ENCODE results near the gene GRIK1.

GRIK1 gene

GRCh38 chr21:29534448-29534847 lies 405.3 kb downstream of the GRIK1 start:
- no peak for DNase-seq (ENCODE audit: low read depth in 2 of 2)

- no peak for DNase-seq (ENCODE audit: low read depth in 2 of 2)
Measured at GRCh38 chr21:29529139-29529538, 410.7 kb downstream of the GRIK1 start.

- no peak for DNase-seq (ENCODE audit: low read depth in 2 of 2)
Measured at GRCh38 chr21:29526545-29526944, 413.3 kb downstream of the GRIK1 start.

GRCh38 chr21:29524055-29524454 lies 415.7 kb downstream of the GRIK1 start:
- DNase-seq (ENCODE audit: low read depth in 2 of 2) = no peak

- no peak for DNase-seq (ENCODE audit: low read depth in 2 of 2)
Measured at GRCh38 chr21:29523646-29524045, 416.1 kb downstream of the GRIK1 start.

- no peak for DNase-seq (ENCODE audit: low read depth in 2 of 2)
Measured at GRCh38 chr21:29521872-29522271, 417.9 kb downstream of the GRIK1 start.

- DNase-seq (ENCODE audit: low read depth in 2 of 2) = no peak
Measured at GRCh38 chr21:29520171-29520570, 419.6 kb downstream of the GRIK1 start.

GRCh38 chr21:29514652-29515247 lies 425.0 kb downstream of the GRIK1 start:
- no peak for DNase-seq (ENCODE audit: low read depth in 2 of 2)

GRCh38 chr21:29513535-29513934 lies 426.3 kb downstream of the GRIK1 start:
- DNase-seq (ENCODE audit: low read depth in 2 of 2) = no peak

GRCh38 chr21:29511096-29511495 lies 428.7 kb downstream of the GRIK1 start:
- DNase-seq (ENCODE audit: low read depth in 2 of 2) = no peak

GRCh38 chr21:29509121-29509520 lies 430.7 kb downstream of the GRIK1 start:
- DNase-seq (ENCODE audit: low read depth in 2 of 2) = no peak

GRCh38 chr21:29508301-29508700 lies 431.5 kb downstream of the GRIK1 start:
- no peak for DNase-seq (ENCODE audit: low read depth in 2 of 2)

GRCh38 chr21:29506947-29507346 lies 432.8 kb downstream of the GRIK1 start:
- DNase-seq (ENCODE audit: low read depth in 2 of 2) = no peak

- DNase-seq (ENCODE audit: low read depth in 2 of 2) = no peak
Measured at GRCh38 chr21:29506214-29506613, 433.6 kb downstream of the GRIK1 start.

GRCh38 chr21:29504751-29505321 lies 435.0 kb downstream of the GRIK1 start:
- DNase-seq (ENCODE audit: low read depth in 2 of 2) = no peak

- no peak for DNase-seq (ENCODE audit: low read depth in 2 of 2)
Measured at GRCh38 chr21:29501451-29501850, 438.3 kb downstream of the GRIK1 start.

GRCh38 chr21:29499734-29500343 lies 440.0 kb downstream of the GRIK1 start:
- no peak for DNase-seq (ENCODE audit: low read depth in 2 of 2)

- no peak for DNase-seq (ENCODE audit: low read depth in 2 of 2)
Measured at GRCh38 chr21:29499229-29499628, 440.6 kb downstream of the GRIK1 start.

- no peak for DNase-seq (ENCODE audit: low read depth in 2 of 2)
Measured at GRCh38 chr21:29496337-29496736, 443.5 kb downstream of the GRIK1 start.

GRCh38 chr21:29490016-29490415 lies 449.8 kb downstream of the GRIK1 start:
- DNase-seq (ENCODE audit: low read depth in 2 of 2) = no peak

GRCh38 chr21:29487154-29487553 lies 452.6 kb downstream of the GRIK1 start:
- no peak for DNase-seq (ENCODE audit: low read depth in 2 of 2)
